Mucosa of stomach (tissue), 1 donor: ENCODE measurements around the gene XIRP2.

Source experiments
- H3K27me3 ChIP-seq: one replicate; pipeline ENCODE4 v1.7.0; 2013; ENCODE audit warnings: mild to moderate bottlenecking, low read length; ENCODE audit not compliant: control insufficient read depth, insufficient read depth
- H3K36me3 ChIP-seq: one replicate; pipeline ENCODE4 v1.7.0; 2013; ENCODE audit warnings: low read length; ENCODE audit not compliant: control insufficient read depth, insufficient read depth
- H3K4me1 ChIP-seq: one replicate; pipeline ENCODE4 v1.7.0; 2013; ENCODE audit warnings: mild to moderate bottlenecking, low read length; ENCODE audit not compliant: control insufficient read depth, insufficient read depth
- H3K4me3 ChIP-seq: one replicate; pipeline ENCODE4 v1.7.0; 2013; ENCODE audit warnings: low read length
- H3K9ac ChIP-seq: one replicate; pipeline ENCODE4 v1.7.0; 2013; ENCODE audit warnings: mild to moderate bottlenecking, low read length, moderate library complexity
- H3K9me3 ChIP-seq: one replicate; pipeline ENCODE4 v1.7.0; 2013; ENCODE audit warnings: mild to moderate bottlenecking, low read length, moderate library complexity; ENCODE audit not compliant: control insufficient read depth
- donor health status: Pancreatic carcinoma.

The XIRP2 gene

GRCh38 chr2:167187978-167188967, 300.0 kb downstream of the XIRP2 start:
- no peaks in the 10 kb centered on the region for H3K27me3 ChIP-seq
- no peak overlapping the region for H3K4me3 ChIP-seq
- H3K36me3 ChIP-seq: no peaks in the 10 kb centered on the region
- H3K9ac ChIP-seq: no peak overlapping the region
- H3K9me3 ChIP-seq: no peaks in the 10 kb centered on the region
- no peaks in the 10 kb centered on the region for H3K4me1 ChIP-seq

GRCh38 chr2:167190053-167190452, 301.8 kb downstream of the XIRP2 start:
- no peaks in the 10 kb centered on the region for H3K36me3 ChIP-seq
- H3K4me1 ChIP-seq: no peaks in the 10 kb centered on the region
- no peaks in the 10 kb centered on the region for H3K27me3 ChIP-seq
- no peak overlapping the region for H3K4me3 ChIP-seq
- H3K9ac ChIP-seq: no peak overlapping the region
- no peaks in the 10 kb centered on the region for H3K9me3 ChIP-seq

DNA sequence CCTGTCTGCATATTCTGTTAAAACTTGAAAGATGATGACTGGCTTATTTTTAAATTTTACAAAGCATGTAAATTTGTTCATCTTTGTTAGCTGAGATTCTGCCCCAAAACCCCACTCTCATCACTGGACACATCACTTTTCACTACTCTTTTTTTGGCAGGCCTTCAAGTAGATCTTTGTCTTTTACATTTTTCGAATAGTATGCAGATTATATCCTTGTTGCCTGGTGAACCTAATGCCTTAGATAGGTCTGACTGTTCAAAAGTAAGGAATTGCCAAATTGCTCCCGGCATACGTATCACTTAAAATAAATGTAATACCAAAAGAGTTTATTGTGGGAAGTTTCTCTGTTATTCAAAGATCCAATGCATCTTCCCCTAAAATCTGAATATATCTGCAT, 303.3 kb downstream of the XIRP2 start:
- Histone ChIP-seq H3K36me3 (no peaks in the 10 kb centered on the region), H3K9me3 (no peaks in the 10 kb centered on the region), H3K9ac (no peak overlapping the region), H3K4me3 (no peak overlapping the region), H3K4me1 (no peaks in the 10 kb centered on the region), H3K27me3 (no peaks in the 10 kb centered on the region)

DNA sequence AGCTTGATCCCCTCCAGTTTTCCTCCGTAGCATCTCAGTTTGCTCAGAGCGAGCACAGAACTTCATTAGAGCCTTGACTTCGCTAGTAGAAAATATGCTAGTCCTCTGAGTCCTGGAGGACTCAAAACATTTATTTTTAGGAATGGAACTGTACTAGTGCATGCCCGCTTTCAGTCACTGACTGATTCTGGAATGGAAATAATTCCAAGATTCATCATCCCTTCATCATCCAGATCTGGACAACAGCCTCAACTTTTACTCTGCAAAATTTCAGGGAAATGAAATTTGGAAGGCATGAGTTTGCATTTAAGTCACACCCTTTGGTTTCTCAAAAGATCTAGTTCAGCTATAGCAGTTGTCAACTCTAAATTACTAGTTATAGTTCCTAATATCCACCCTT, 304.6 kb downstream of the XIRP2 start:
- H3K27me3 ChIP-seq: no peaks in the 10 kb centered on the region
- H3K36me3 ChIP-seq: no peaks in the 10 kb centered on the region
- no peak overlapping the region for H3K4me3 ChIP-seq
- H3K4me1 ChIP-seq: no peaks in the 10 kb centered on the region
- H3K9me3 ChIP-seq: no peaks in the 10 kb centered on the region
- no peak overlapping the region for H3K9ac ChIP-seq

GRCh38 chr2:167196461-167197252, 308.4 kb downstream of the XIRP2 start:
- H3K9ac ChIP-seq: no peak overlapping the region
- H3K36me3 ChIP-seq: no peaks in the 10 kb centered on the region
- no peaks in the 10 kb centered on the region for H3K9me3 ChIP-seq
- H3K27me3 ChIP-seq: no peaks in the 10 kb centered on the region
- no peak overlapping the region for H3K4me3 ChIP-seq
- H3K4me1 ChIP-seq: no peaks in the 10 kb centered on the region

- H3K4me1 ChIP-seq: no peaks in the 10 kb centered on the region
- no peaks in the 10 kb centered on the region for H3K9me3 ChIP-seq
- H3K36me3 ChIP-seq: no peaks in the 10 kb centered on the region
- H3K27me3 ChIP-seq: no peaks in the 10 kb centered on the region
- H3K4me3 ChIP-seq: no peak overlapping the region
- H3K9ac ChIP-seq: no peak overlapping the region
Measured at GRCh38 chr2:167198009-167198408, 309.7 kb downstream of the XIRP2 start.

- H3K27me3 ChIP-seq: no peaks in the 10 kb centered on the region
- H3K9ac ChIP-seq: no peak overlapping the region
- H3K9me3 ChIP-seq: no peaks in the 10 kb centered on the region
- no peak overlapping the region for H3K4me3 ChIP-seq
- no peaks in the 10 kb centered on the region for H3K4me1 ChIP-seq
- no peaks in the 10 kb centered on the region for H3K36me3 ChIP-seq
Measured at GRCh38 chr2:167198576-167198975, 310.3 kb downstream of the XIRP2 start.

GRCh38 chr2:167200019-167200418, 311.7 kb downstream of the XIRP2 start:
- Histone ChIP-seq H3K4me3 (no peak overlapping the region), H3K36me3 (no peaks in the 10 kb centered on the region), H3K4me1 (no peaks in the 10 kb centered on the region), H3K9me3 (no peaks in the 10 kb centered on the region), H3K9ac (no peak overlapping the region), H3K27me3 (no peaks in the 10 kb centered on the region)

DNA sequence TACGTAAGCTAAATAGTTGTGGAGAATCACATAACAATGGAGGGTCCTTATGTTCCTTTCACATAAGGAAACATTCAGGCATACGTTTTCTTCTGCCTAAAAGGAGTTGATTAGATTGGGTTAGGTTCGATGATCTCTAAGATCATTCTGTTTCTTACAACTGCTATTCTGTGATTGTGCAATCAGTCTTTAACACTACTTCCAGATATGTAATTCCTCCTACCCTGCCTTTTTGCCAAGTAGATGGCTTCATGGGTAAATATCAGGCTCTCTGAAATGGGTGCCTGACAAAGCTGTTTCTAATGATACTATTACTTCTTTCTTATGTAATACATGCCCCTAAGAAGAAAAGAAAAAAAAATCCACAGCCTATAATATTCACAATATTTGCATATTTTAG, 321.5 kb downstream of the XIRP2 start:
- H3K4me1 ChIP-seq: no peaks in the 10 kb centered on the region
- H3K27me3 ChIP-seq: no peaks in the 10 kb centered on the region
- no peak overlapping the region for H3K4me3 ChIP-seq
- no peak overlapping the region for H3K9ac ChIP-seq
- no peaks in the 10 kb centered on the region for H3K9me3 ChIP-seq
- H3K36me3 ChIP-seq: no peaks in the 10 kb centered on the region

DNA sequence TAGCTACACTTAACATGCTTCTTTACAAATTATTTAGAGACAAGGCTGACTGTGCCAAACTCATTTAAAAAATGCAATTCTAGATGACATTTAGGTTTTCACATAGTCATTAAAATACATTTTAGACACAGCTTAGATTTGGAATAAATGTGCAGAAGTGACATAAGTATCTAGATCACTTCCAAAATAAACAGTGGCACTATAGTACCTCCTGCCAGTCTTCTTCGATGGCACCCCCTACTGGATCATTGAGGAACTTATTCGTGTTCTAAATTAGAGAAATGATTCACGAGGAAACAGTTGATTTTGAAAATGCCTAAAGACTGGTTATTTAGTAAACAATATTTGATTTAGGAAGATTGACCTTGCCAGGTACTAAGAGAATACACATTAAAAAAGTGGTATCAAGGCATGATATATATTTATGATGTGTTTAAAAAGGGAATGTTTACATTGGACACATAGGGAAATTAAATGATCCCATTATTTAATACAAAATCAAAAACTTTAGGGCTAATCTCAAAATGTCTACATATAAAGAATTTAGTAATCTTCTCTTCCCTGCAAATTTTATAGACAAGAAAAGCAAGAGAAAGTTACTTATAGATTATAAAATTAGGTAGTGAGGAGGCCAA, 323.9 kb downstream of the XIRP2 start:
- H3K9ac ChIP-seq: no peak overlapping the region
- no peaks in the 10 kb centered on the region for H3K36me3 ChIP-seq
- H3K9me3 ChIP-seq: no peaks in the 10 kb centered on the region
- no peak overlapping the region for H3K4me3 ChIP-seq
- H3K4me1 ChIP-seq: no peaks in the 10 kb centered on the region
- H3K27me3 ChIP-seq: no peaks in the 10 kb centered on the region

- H3K27me3 ChIP-seq: no peaks in the 10 kb centered on the region
Measured at GRCh38 chr2:167215595-167215994, 327.3 kb downstream of the XIRP2 start.

GRCh38 chr2:167237478-167237877, 349.2 kb downstream of the XIRP2 start:
- H3K27me3 ChIP-seq: no peaks in the 10 kb centered on the region
- H3K4me1 ChIP-seq: no peaks in the 10 kb centered on the region
- no peak overlapping the region for H3K9ac ChIP-seq
- H3K4me3 ChIP-seq: no peak overlapping the region
- no peaks in the 10 kb centered on the region for H3K36me3 ChIP-seq
- no peaks in the 10 kb centered on the region for H3K9me3 ChIP-seq

More at GRCh38 chr2:167215595-167215994, 327.3 kb downstream of the XIRP2 start:
- Histone ChIP-seq H3K4me1 (no peaks in the 10 kb centered on the region), H3K9me3 (no peaks in the 10 kb centered on the region), H3K9ac (no peak overlapping the region), H3K4me3 (no peak overlapping the region), H3K36me3 (no peaks in the 10 kb centered on the region)
